ENCODE results near the gene GSTT2B.
"Not testable (repeated sequence)": the region's sequence is repeated elsewhere in the genome, so short reads cannot be mapped to it uniquely, and the experiment has no call there.

The GSTT2B gene

DNA sequence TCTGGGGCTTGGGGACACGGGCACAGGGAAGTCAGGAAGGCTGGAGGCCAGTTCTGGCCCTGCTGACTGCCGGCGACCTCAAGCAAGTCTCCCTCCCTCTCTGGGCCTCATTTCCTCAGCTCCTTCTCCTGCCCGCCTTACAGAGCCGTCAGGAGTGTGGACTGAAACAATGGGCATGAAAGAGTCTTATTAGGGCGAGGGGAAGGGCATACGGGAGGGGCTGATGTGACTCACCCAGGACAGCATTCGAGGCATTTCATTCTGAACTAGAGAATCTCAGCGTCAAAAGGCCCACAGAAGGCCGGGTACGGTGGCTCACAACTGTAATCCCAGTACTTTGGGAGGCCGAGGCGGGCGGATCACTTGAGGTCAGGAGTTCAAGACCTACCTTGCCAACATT lies 20.8 kb downstream of the GSTT2B start:
- DNase-seq (ENCODE audit: low spot score): not testable (repeated sequence)

DNA sequence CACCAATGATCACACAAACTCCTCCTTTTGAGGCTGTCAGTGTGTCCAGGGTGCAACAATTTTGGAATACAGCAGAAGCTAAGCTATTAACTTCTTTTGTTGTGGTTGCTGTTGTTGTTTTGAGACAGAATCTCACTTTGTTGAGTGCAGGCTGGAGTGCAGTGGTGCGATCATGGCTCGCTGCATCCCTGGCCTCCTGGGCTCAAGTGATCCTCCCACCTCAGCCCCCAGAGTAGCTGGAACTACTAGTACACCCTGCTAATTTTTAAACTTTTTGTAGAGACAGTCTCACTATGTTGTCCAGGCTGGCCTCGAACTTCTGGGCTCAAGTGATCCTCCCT lies 22.0 kb downstream of the GSTT2B start:
- no peak for DNase-seq (ENCODE audit: low spot score)

DNA sequence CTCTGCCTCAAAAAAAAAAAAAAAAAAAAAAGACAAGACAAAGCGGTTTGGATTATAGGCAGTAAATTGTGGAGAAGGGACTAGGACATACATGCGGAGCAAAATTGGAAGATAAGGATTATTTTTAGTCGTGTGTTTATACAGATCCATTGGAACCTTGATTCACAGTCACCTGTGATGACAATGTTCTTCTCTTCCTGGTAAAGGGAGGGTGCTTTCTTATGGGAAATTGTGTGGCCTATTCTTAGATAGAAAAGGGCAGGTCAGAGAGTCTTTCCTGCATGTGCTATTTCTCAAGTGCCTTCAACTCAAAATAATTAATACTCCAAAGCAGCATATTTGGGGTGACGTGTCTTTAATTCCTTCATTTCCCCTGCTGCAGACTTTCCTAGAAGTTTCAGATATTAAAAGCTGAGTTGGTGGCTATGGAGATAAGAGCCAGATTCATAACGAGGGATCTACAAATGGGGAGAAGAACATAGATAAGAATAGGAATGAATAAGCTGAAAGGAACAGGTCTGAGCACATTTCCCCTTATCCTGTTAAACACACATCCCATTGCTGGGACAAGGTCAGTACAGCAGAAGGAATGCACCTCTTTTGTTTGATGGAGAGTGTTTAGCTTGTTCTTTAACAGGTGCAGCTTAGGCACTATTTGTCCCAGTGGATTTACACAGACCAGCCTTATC lies 22.5 kb downstream of the GSTT2B start:
- no peak for DNase-seq (ENCODE audit: low spot score)

DNA sequence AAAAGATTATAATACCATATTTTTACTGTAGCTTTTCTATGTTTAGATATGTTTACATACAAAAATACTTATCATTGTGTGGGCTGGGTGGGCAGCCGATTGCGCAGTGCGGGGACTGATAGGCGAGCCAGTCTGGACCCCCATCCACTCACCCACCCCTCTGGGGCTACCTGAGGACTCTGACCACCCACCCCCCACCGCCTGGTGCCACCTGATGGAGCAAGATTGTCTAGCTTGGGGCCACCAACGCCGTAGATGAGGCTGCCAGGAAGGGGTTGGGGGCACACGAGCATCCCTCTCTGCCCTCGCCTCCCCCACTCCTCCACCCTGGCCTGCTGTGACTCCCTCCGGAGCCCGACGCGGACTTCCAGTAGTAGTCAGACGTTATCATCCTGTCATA lies 34.4 kb downstream of the GSTT2B start:
- DNase-seq (ENCODE audit: low spot score): no peak

DNA sequence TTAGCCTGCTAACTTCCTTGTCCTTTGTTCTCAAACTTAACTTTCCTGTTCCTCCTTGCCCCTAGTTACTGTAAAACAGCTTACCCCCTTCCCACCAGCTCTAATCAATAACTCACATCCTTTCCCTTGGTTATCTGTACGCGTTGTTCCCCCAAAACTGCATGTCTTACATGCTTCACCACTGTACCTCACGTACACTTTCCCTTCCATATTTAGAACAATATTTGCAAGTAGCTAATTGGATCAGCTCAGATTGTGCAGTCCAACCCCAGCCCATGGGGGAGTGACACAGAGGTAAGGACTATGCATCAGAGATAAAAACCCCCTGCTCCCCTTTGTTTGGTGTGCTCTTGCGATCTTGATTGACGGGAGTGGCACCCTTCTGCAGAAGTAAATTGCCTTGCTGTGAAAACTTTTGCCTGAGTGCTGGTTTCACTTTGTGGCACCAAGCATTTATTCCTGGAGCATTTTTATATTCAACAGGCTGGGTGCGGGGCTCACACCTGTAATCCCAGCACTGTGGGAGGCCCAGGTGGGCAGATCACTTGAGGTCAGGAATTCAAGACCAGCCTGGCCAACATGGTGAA lies 35.9 kb downstream of the GSTT2B start:
- no peak for DNase-seq (ENCODE audit: low spot score)

DNA sequence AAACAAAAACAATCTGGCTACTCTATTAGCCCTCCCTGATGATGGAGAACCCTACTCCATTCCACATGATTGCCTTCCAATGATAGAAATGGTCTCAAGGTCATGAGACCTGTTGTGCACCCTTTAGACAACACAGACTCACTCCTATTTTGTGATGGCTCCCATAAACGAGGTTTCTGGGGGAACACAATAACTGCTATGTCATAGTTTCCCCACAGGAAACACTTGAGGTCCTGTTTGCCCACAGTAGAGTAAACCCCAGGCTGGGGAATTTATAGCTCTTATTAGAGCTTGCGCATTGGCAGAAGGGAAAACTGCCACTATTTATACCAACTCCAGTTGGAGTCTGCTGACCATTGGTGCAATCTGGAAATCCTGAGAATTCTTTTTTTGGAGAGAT lies 38.1 kb downstream of the GSTT2B start:
- DNase-seq (ENCODE audit: low spot score): no peak

DNA sequence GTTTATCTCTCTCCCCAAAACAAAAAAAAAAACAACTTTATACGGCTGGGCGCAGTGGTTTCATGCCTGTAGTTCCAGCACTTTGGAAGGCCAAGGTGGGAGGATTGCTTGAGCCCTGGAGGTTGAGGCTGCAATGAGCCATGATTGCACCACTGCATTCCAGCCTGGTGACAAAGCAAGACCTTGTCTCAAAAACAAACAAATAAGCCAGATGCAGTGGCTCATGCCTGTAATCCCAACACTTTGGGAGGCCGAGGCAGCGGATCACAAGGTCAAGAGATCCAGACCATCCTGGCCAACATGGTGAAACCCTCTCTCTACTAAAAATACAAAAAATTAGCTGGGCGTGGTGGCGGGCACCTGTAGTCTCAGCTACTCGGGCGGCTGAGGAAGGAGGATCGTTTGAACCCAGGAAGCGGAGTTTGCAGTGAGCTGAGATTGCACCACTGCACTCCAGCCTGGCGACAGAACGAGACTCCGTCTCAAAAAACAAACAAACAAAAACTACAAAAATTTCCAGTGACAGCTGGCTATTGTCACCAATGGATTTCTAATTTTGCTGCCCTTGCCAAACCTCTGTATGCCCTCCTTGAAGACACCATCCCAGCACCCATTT lies 39.3 kb downstream of the GSTT2B start:
- DNase-seq (ENCODE audit: low spot score): not testable (repeated sequence)

DNA sequence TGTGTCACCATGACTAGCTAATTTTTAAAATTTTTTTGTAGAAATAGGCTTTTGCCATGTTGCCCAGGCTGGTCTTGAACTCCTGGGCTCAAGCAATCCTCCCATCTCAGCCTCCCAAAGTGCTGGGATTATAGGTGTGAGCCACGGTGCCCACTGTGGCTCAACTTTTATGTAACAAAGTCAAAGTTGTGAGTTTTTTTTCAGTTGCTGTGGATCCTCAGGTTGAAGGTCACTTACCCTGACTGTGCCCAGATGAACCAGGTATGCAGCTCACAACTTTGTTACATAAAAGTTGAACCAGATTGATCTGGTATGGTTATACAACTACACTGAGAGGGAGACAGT lies 40.8 kb downstream of the GSTT2B start:
- DNase-seq (ENCODE audit: low spot score): not testable (repeated sequence)

DNA sequence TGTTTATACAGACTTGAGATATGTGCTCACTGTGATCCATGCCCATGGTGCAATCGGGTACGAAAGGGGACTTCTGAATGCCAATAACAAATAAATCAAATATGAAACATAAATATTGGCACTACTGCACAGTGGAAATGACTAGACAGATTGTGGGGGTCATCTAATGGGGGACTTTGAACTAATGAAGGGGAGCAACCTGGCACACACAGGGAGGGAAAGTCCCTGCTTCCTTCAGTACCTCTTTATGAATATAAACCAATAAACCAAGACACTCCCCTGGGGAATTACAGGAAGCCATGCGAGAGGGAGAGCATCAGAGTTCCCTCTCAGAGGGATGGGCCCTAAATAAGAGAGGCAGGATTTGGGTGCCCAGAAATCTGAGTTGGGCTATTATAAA lies 45.7 kb downstream of the GSTT2B start:
- no peak for DNase-seq (ENCODE audit: low spot score)

DNA sequence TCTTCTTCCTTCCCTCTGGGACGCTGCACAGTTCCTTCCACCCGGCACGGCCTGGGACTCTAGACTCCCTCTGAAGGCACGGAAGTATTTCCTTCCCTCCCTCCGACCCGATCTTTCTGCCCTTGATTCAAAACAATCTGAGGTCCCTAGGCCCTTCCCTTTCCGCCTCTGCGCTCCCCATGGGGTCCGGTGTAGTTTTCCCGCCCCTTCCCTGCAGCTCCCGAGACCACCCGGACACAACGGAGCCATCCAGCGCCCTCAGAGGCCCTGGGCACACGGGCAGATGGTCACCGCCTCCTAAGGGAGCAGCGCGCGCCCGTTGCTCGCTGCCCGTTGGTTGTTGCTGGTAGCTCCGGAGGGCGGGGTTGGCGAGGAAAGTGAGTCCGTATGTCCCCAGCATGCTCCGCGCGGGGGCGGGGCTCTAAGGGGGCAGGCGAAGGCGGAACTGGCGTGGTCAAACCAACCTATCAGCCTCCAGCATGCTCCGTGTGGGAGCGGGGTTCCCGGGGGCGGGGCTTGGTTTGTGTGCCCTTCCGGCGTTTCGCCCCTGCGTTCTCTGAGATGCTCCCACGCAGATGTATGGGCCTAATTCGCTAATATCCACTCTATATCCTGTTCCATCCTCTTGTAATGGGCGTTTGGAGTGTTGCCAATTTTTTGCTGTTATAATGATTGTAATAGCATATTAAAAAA lies 47.2 kb downstream of the GSTT2B start:
- peak; percentile 99 for DNase-seq (ENCODE audit: low spot score)

DNA sequence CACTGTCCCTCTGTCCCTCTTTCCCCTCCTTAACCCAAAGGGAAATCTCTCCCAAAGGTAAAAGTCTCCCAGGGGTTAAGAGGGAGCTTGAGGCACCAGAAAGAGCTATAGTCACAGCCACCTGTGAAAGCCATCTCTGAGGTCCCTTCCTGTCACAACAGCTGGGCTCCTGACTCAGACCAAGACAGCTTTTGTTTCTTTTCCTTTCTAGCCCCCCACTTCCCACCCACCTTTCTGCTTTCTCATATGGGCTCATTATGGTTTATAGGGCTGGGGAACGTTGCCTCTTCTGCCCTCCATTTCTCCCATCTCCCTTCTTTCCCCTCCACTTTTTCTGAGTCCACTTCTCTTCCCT lies 47.7 kb downstream of the GSTT2B start:
- no peak for DNase-seq (ENCODE audit: low spot score)

DNA sequence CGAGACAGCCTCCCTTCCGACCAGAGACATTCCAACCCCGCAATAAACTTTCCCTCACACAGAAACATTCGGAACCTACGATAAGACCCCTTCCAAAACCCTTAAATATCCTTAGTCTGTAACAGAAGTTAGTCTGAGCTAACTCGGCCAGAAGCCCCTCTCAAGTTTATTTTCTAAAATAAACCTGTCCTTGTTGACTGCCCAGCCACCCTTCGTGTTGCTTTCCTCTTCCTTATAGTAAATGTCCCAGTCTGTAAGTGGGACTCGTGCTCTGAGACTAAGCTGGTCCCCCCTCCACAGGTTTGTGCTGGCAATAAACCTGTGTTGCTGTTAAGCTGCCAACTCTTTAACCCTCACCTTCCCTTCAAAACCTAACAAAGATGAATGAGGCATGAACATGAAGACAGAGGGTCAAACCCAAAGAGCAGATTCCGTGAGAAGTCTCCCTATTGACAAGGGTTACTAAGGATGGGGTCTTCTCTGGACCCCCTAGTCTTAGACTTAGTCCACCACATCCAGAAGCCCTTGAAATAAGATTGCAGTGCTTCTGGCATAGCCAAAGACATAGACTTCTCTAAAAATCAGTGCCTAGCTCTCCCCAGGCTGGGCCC lies 48.6 kb downstream of the GSTT2B start:
- no peak for DNase-seq (ENCODE audit: low spot score)

DNA sequence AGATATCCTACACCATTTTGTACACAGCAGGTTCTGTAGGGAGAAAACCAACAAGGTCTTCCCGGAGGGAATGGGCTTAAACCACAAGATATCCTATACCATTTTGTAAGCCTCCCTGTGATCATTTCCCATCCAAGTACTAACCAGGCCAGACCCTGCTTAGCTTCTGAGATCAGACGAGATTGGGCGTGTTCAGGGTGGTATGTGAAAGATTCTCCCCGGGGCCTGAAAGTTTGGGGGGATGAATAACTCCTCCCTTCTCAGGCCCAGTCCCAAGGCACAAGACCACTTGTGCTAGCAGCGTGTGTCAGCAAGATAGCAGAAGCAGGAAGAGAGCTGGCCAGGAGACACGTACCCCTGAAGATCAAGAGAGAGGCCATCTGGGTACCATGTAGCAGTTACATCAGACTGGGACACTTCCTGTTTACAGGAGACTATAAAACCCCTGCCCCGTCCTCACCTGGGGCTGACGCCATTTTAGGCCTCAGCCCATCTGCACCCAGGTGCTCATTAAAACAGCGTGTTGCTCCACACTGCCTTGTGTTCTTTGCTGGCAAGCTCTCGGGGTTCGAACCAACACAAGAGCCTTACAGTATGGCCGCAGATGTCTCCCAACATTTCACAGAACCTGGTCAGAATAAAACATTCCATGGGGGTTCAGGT lies 49.5 kb downstream of the GSTT2B start:
- no peak for DNase-seq (ENCODE audit: low spot score)

DNA sequence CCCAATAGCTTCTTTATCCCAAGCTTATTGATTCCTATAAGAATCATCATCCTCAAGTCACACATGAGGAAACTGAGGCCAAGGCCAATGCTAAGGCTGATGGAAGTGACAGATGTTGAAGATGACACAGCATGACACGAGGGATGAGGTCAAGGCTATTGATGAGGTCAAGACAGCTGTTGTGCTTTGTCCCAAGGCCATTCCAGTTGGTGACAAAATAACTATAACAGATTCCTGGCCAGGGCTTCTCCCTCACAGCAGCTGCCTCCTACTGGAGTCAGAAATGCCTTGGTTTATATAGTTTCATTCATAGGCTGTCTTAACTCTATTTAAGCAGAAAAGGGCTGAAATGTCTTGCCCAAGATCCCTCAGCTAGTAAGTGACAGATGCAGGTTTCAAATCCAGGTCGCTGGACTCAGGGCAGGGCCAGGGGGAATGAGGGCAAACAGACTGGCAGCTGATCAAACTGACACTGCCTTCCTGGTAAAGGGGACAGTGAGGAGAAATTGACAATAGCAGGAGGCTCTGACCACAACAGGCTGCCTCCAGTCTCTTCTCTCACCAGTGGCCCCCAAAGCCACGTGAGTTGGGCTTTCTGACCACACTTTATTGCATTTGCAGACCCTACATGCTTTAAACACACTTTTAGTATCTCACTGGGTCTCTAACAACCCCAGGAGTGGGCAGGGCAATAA lies 50.4 kb downstream of the GSTT2B start:
- no peak for DNase-seq (ENCODE audit: low spot score)

DNA sequence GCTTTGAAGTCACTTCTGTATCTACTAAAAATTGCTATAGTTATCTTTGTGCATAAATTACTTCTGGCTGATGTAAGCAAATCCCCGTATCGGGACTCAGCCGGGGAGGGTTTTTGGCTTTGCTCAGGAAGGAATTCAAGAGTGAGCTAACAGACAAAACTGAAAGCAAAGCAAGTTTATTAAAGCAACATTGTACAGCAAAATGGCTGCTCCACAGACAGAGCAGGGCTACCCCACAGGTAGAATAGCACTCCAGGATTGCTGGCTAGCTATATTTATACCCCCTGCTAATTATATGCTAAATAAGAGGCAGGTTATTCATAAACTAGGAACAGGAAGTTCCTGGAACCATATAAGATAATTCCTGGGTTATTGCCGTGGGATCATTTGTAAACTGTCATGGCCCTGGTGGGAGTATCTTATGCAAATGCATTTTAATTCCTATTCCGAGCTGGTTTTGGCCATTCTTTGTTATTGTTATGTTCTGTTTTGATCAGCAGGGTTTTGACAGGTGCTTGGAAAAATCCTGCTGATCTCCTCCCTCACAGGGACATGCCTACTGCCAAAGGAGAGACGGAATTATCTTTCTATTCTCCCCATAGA lies 51.6 kb downstream of the GSTT2B start:
- peak; percentile 63 for DNase-seq (ENCODE audit: low spot score)

DNA sequence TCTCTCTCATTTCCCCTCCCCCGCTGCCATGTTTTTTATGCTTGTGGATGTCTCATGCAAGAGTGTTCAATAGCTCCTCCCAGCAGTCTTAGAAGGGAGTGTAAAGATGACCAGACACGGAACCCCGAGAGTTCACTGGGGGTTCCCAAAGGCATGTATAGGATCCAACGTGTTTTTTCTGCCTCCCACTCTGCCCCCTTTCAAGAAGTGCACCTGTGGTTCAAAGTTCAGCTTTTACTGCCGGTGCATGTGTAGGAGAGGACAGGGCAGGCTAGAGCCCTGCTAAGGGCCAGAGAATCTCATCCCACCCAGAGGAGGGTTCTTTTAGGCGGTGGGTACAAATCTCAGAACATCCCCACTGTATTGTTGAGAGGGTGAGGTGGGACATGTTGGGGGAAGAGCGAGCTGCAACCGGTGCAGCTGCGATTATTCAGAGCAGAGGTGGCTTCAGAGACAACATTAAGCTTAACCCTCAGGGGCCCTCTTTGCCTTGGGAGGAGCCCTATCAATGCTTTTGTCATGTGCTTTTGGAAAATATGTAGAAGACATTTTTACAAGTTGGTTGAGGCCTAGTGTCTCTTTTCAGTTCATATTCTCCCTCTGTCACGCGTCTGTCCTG lies 52.3 kb downstream of the GSTT2B start:
- peak; percentile 30 for DNase-seq (ENCODE audit: low spot score)

DNA sequence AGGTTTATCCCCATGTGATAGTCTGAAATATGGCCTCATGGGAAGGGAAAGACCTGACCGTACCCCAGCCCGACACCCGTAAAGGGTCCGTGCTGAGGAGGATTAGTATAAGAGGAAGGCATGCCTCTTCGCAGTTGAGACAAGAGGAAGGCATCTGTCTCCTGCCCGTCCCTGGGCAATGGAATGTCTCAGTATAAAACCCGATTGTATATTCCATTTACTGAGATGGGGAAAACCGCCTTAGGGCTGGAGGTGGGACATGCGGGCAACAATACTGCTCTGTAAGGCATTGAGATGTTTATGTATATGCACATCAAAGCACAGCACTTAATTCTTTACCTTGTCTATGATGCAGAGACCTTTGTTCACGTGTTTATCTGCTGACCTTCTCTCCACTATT lies 53.6 kb downstream of the GSTT2B start:
- DNase-seq (ENCODE audit: low spot score): not testable (repeated sequence)
